Forelimb muscle (tissue), 1 donor: ENCODE results near the gene COLEC11. TPM values are rescaled to one million over a fixed set of nuclear protein-coding genes. Genes with fewer than 3 reads are reported as not detected.
"Not testable (repeated sequence)": the region's sequence is repeated elsewhere in the genome, so short reads cannot be mapped to it uniquely, and the experiment has no call there.

Source experiments
- DNase-seq: peaks from one replicate; pipeline ENCODE4 v3.0.0-alpha.2; 2013; ENCODE audit warnings: low read depth
- polyA plus RNA-seq: library from polyadenylated mRNA; unstranded; fragments of 120-200 nt; gene quantifications from one replicate; pipeline ENCODE4 v1.2.1, GENCODE V29; 2013; ENCODE audit not compliant: insufficient read length

Gene COLEC11
- polyA plus RNA-seq, 1 donor = 0.40 TPM

GRCh38 chr2:3604991-3605961, 10.4 kb downstream of the COLEC11 start:
- no peak for DNase-seq

- DNase-seq = no peak
Observed at GRCh38 chr2:3606028-3606369, 11.1 kb downstream of the COLEC11 start.

- no peak for DNase-seq
Observed at GRCh38 chr2:3606370-3607201, 11.7 kb downstream of the COLEC11 start.

GRCh38 chr2:3608373-3609278, 13.7 kb downstream of the COLEC11 start:
- no peak for DNase-seq

GRCh38 chr2:3609279-3609673, 14.4 kb downstream of the COLEC11 start:
- DNase-seq = not testable (repeated sequence)

- no peak for DNase-seq
Observed at GRCh38 chr2:3610415-3610814, 15.5 kb downstream of the COLEC11 start.

- no peak for DNase-seq
Observed at GRCh38 chr2:3610881-3611505, 16.1 kb downstream of the COLEC11 start.

GRCh38 chr2:3611589-3611988, 16.7 kb downstream of the COLEC11 start:
- DNase-seq = no peak

- DNase-seq = no peak
Observed at GRCh38 chr2:3612639-3613523, 18.0 kb downstream of the COLEC11 start.

- no peak for DNase-seq
Observed at GRCh38 chr2:3613524-3613905, 18.6 kb downstream of the COLEC11 start.

GRCh38 chr2:3614743-3615142, 19.8 kb downstream of the COLEC11 start:
- not testable (repeated sequence) for DNase-seq

- DNase-seq = not testable (repeated sequence)
Observed at GRCh38 chr2:3615541-3616200, 20.8 kb downstream of the COLEC11 start.

GRCh38 chr2:3616435-3617197, 21.7 kb downstream of the COLEC11 start:
- DNase-seq = not testable (repeated sequence)

GRCh38 chr2:3617198-3617890, 22.4 kb downstream of the COLEC11 start:
- DNase-seq = no peak

GRCh38 chr2:3618367-3618766, 23.5 kb downstream of the COLEC11 start:
- no peak for DNase-seq

- DNase-seq = no peak
Observed at GRCh38 chr2:3619033-3619432, 24.1 kb downstream of the COLEC11 start.

GRCh38 chr2:3619661-3620060, 24.7 kb downstream of the COLEC11 start:
- not testable (repeated sequence) for DNase-seq

- DNase-seq = no peak
Observed at GRCh38 chr2:3620834-3621233, 25.9 kb downstream of the COLEC11 start.
